Testis (tissue), 3 donors: ENCODE measurements around the gene CD300LD. TPM values are rescaled to one million over a fixed set of nuclear protein-coding genes. Genes with fewer than 3 reads are reported as not detected.
"Not testable (repeated sequence)": the region's sequence is repeated elsewhere in the genome, so short reads cannot be mapped to it uniquely, and the experiment has no call there.

Experiments
- DNase-seq: peaks from one replicate; pipeline ENCODE4 v3.0.0-alpha.2; 2019
- H3K27ac ChIP-seq, 2 donors: fragments of 200-600 bp; sonication (generic); one replicate each; pipeline ENCODE4 v1.5.1; 2019
- H3K27me3 ChIP-seq: fragments of 200-600 bp; sonication (generic); one replicate; pipeline ENCODE4 v1.5.1; 2019
- H3K36me3 ChIP-seq: fragments of 200-600 bp; sonication (generic); one replicate; pipeline ENCODE4 v1.5.1; 2017; ENCODE audit warnings: low read depth; ENCODE audit errors: missing control alignments
- H3K4me1 ChIP-seq: fragments of 200-600 bp; sonication (generic); one replicate; pipeline ENCODE4 v1.5.1; 2019
- H3K4me3 ChIP-seq, 2 donors: fragments of 200-600 bp; sonication (generic); one replicate each; pipeline ENCODE4 v1.5.1; 2017 to 2019
- H3K9me3 ChIP-seq: fragments of 200-600 bp; sonication (generic); one replicate; pipeline ENCODE4 v1.5.1; 2017
- POLR2A ChIP-seq: fragments of 450-650 bp; IDR thresholded peaks from one replicate; pipeline ENCODE4 v1.6.1; 2017; ENCODE audit warnings: antibody characterized with exemption, mild to moderate bottlenecking, moderate library complexity
- WGBS, 2 donors: methylation state at CpG; one replicate each; pipeline ENCODE4 v1.1.5; 2018; 5-methylcytosine and 5-hydroxymethylcytosine counted together
- intact Hi-C: fragments of 100-400 bp; cut with DNase I; formaldehyde crosslinking; loops from one replicate; pipeline ENCODE4 v1.15.1; 2023; ENCODE audit warnings: low total_unique reads
- polyA plus RNA-seq: library from polyadenylated mRNA; stranded (reverse); fragments of 350-450 nt; fragmentation: Illumina TruSeq; extraction: RNeasy Lipid Tissue Mini Kit (QIAGEN cat#74804); gene quantifications from one replicate; pipeline ENCODE4 v1.2.3, GENCODE V29; 2014; ENCODE audit warnings: low read depth, low replicate concordance; ENCODE audit not compliant: insufficient read depth
- total RNA-seq, 2 donors: library from RNA; depleted of rRNA; stranded (reverse); fragments of >200 nt; gene quantifications; one replicate each; pipeline ENCODE4 v1.2.3, GENCODE V29; 2016
- TF ChIP-seq, protein P1 (sequence below), 3 experiments: fragments of 450-650 bp in 2 of 3; fragments of 200-600 bp in 1 of 3; sonication (generic) in 1 of 3; IDR thresholded peaks; one replicate each; pipeline ENCODE4 v1.5.1; 2016 to 2019; ENCODE audit warnings: antibody characterized with exemption in 3 of 3, mild to moderate bottlenecking in 2 of 3, moderate library complexity in 1 of 3

CD300LD gene
- total and polyA plus RNA-seq, 3 donors from 2014 or later = 0.41 TPM; not detected in 2

DNA sequence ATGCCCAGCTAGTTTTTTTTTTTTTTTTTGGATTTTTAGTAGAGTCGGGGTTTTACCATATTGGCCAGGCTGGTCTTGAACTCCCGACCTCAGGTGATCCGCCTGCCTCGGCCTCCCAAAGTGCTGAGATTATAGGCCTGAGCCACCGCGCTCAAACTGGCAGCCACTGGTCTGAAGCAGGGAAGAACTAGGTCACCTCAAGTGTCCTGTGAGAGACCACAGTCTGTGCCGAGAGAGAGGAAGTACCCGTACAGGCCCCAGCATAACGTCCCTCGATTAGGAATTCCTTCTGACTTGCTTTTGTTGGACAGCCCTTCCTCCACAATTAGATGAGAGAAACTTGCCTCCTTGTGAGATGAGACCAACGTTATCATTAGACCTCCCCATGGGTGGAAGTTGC, 45.2 kb upstream of the CD300LD start:
- no peaks in the 10 kb centered on the region for H3K4me1 ChIP-seq
- H3K36me3 ChIP-seq = no peaks in the 10 kb centered on the region
- 74 to 76% methylated on average over 11 of the region's 11 CpGs for WGBS, 2 donors
- H3K9me3 ChIP-seq = no peaks in the 10 kb centered on the region
- TF ChIP-seq, protein P1, sequence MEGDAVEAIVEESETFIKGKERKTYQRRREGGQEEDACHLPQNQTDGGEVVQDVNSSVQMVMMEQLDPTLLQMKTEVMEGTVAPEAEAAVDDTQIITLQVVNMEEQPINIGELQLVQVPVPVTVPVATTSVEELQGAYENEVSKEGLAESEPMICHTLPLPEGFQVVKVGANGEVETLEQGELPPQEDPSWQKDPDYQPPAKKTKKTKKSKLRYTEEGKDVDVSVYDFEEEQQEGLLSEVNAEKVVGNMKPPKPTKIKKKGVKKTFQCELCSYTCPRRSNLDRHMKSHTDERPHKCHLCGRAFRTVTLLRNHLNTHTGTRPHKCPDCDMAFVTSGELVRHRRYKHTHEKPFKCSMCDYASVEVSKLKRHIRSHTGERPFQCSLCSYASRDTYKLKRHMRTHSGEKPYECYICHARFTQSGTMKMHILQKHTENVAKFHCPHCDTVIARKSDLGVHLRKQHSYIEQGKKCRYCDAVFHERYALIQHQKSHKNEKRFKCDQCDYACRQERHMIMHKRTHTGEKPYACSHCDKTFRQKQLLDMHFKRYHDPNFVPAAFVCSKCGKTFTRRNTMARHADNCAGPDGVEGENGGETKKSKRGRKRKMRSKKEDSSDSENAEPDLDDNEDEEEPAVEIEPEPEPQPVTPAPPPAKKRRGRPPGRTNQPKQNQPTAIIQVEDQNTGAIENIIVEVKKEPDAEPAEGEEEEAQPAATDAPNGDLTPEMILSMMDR (IDR thresholded peaks at IDR 0.05) = no peak
- no peak for TF ChIP-seq POLR2A
- H3K4me3 ChIP-seq = no peak overlapping the region
- no peak for DNase-seq
- intact Hi-C loops = no loop called here
- H3K27me3 ChIP-seq = no peaks in the 10 kb centered on the region
- H3K27ac ChIP-seq = no peak overlapping the region

DNA sequence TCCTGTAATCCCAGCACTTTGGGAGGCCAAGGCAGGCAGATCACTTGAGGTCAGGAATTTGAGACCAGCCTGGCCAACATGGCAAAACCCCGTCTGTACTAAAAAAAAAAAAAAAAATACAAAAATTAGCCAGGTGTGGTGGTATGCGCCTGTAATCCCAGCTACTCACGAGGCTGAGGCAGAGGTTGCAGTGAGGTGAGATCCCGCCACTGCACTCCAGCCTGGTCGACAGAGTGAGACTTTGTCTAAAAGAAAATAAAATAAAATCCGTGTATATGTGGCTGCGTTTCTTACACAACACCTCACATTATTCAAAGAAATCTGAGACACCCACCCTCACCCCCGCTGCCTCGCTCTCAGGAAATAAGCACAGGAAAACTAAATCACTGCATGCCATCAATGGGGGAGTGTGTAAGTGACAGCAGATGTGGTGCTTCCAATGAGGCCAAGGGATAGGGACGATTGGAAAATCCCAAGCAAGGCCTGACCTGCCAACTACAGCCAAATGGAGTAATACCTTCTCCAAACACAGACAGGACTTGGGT, 44.5 kb upstream of the CD300LD start:
- H3K4me1 ChIP-seq, intact Hi-C loops, H3K36me3 ChIP-seq, H3K27me3 ChIP-seq, H3K9me3 ChIP-seq, H3K27ac ChIP-seq, H3K4me3 ChIP-seq, DNase-seq: not testable (repeated sequence)
- WGBS, 2 donors = 70 to 72% methylated on average over 10 of the region's 10 CpGs

DNA sequence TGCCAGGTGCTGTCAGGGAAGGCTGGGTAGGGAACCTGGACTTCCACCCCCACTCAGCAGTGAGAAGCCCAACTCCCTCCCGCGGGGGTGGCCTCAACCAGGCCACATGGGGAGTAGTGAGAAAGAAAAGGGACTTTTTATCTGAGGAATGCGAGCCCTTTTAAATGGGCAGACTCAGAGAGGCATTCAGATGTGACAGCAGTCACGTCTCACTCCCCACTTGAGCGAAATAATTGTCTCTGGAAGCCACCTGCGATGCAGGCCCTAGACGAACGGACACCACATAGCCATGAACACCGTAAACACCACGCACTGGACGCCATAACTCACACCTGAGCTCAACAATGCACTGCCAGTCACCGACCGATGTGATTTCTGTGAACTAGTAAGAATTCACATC, 43.3 kb upstream of the CD300LD start:
- H3K4me3 ChIP-seq = no peak overlapping the region
- intact Hi-C loops = no loop called here
- 67 to 80% methylated on average over 13 of the region's 13 CpGs for WGBS, 2 donors
- H3K27me3 ChIP-seq = no peaks in the 10 kb centered on the region
- H3K4me1 ChIP-seq = no peaks in the 10 kb centered on the region
- H3K27ac ChIP-seq = no peak overlapping the region
- DNase-seq = no peak
- H3K9me3 ChIP-seq = no peaks in the 10 kb centered on the region
- no peaks in the 10 kb centered on the region for H3K36me3 ChIP-seq
- no peak for TF ChIP-seq POLR2A
- TF ChIP-seq, protein P1 (IDR thresholded peaks at IDR 0.05) = no peak

DNA sequence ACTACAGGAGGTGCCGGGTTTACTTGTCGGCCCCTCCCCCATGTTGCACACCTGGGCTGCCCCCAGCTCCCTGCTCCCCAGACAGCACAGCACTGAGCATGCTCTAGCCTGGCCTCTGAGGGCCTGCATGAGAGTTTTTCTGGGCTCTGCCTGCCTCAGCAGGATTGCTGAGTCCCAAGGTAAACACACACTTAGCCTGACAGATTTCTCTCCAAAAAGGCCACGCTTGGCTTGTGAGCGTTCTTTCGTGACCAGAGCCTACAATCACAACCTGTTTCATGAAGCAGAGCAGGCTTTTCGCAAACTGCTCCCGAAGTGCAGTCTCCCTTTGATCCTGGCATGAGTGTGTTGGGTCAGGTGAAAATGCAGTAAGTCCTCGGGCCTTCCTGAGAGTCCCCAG, 41.2 kb upstream of the CD300LD start:
- intact Hi-C loops = no loop called here
- H3K9me3 ChIP-seq = no peaks in the 10 kb centered on the region
- DNase-seq = no peak
- WGBS, 2 donors = 82 to 87% methylated on average over 7 to 8 of the region's 8 CpGs
- no peaks in the 10 kb centered on the region for H3K36me3 ChIP-seq
- no peaks in the 10 kb centered on the region for H3K4me1 ChIP-seq
- H3K27ac ChIP-seq = no peak overlapping the region
- no peak overlapping the region for H3K4me3 ChIP-seq
- H3K27me3 ChIP-seq = no peaks in the 10 kb centered on the region
- TF ChIP-seq POLR2A = no peak
- TF ChIP-seq, protein P1 (IDR thresholded peaks at IDR 0.05) = no peak

DNA sequence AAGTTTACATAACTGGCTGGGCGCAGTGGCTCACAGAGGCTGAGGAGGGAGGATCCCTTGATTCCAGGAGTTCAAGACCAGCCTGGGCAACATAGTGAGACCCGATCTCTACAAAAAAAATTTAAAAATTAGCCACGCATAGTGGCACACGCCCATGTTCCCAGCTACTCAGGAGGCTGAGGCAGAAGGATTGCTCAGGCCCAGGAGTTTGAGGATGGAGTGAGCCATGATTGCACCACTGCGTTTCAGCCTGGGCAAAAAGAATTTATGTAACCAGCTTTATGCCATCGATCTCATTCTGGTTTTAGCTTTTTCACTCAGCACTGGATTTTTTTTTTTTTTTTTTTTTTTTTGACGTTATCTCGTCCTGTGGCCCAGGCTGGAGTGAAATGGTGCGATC, 40.5 kb upstream of the CD300LD start:
- H3K4me1 ChIP-seq = no peaks in the 10 kb centered on the region
- no peaks in the 10 kb centered on the region for H3K36me3 ChIP-seq
- DNase-seq = no peak
- no peak overlapping the region for H3K4me3 ChIP-seq
- no peaks in the 10 kb centered on the region for H3K27me3 ChIP-seq
- no peak for TF ChIP-seq POLR2A
- TF ChIP-seq, protein P1 (IDR thresholded peaks at IDR 0.05) = no peak
- no peaks in the 10 kb centered on the region for H3K9me3 ChIP-seq
- 72 to 81% methylated on average over 9 of the region's 9 CpGs for WGBS, 2 donors
- intact Hi-C loops = no loop called here
- H3K27ac ChIP-seq = no peak overlapping the region
